AG08395 (cell line): ENCODE data around the gene MUC16.

Experiments used
- DNase-seq: peaks from one replicate; pipeline ENCODE4 v3.0.0; 2012; ENCODE audit warnings: mixed read lengths, low spot score

MUC16 gene

DNA sequence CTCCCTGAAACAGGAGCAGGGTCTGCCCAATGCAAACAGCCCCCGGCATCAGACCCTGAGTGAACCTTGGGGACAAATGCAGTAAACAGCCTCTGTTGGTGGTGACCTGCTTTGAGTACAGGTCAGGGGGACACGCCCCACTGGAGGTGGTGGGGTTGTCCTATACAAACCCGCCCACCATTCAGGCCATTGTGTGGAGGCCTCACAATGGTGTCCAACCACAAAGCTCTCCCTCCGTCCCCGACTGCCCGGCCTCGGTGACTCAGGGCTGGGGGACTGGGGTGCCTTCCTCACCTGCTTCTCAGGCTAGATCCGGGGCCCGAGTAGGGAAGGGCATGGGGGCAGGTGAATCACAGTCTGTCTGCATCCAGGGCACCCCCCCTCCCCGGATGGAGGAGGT is 1.5 kb downstream of the MUC16 start:
- no peak for DNase-seq

DNA sequence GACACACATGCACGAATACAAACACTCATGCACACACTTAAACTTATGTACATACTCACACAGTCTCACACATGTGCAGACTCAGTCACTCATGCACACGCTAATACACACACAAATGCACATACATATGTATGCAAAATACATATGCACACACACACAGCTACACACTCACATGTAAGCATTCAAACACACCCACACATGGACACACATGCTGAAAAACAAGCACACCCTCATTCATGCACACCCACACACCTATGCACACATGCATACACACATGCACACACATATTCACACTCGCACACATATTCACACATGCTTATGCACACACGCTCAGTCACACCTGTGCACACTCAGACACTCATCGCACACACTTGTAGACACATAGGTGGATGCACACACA is 9.3 kb downstream of the MUC16 start:
- DNase-seq, result no peak

DNA sequence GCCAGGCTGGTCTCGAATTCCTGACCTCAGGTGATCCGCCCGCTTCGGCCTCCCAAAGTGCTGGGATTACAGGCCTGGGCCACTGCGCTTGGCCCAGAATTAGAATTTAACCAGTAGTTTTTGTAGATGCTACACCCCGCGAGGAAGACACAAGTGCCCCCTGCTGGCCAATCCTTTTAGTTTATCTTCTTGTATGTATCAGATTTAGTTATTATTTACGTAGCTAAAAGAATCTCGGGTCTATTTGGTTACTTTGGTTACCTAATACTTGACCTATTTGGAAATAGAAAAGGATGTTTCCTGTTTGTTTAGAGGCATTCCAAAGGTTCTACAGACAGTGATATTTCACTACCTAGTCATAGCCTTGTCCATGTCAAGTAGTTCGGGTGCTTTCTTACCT is 22.0 kb downstream of the MUC16 start:
- no peak for DNase-seq

DNA sequence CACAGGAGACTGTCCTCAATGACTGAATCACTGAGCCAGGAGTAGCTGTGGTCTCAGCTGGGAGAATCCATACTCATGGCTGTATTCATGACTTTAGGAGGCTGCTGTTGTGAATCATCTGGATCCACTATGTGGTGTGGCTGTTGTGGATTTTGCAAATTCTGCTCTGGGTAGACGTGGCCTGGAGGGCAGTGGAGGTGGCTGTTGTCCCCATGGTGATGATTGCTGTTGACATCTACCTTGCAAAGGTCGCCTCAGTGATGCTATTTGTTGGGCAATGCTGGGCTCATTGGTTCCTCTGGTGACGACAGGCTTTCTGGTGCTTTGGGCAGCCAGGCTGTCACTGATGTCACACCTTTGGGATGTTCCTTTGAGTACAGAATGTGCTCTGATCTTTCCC is 23.9 kb downstream of the MUC16 start:
- DNase-seq, result no peak

DNA sequence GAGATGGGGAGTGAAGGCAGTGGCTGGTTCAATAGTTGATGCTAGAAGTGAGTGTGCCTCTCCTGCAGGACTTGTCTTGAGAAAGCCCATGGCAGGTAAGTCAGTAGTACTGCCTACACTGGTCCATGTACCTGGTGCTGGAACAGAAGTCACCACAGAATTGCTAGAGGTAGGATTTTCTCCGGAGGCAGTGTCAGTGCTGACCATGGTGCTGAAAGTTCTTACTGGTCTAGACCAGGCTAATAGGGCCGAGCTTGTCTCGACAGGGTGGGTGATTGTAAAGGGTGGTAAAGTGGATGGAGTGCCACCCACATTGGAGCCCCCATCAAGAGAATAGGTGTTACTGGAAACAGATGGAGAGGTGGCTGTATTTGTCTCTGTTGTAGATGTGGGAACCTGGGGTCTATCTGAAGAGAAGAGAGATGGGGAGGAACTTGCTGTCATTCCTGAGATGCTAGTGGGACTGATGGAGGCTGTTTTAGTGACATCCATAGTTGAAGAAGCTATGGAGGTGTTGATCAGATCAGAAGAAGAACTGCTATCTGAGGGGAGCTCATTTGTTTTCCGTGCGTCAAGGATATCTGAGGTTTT is 36.6 kb downstream of the MUC16 start:
- DNase-seq, result no peak

GRCh38 chr19:8965887-8966286 is 44.3 kb downstream of the MUC16 start:
- no peak for DNase-seq
